Endodermal cell (in vitro differentiated cells): Measurements from ENCODE around the gene SORL1. TPM values are rescaled to one million over a fixed set of nuclear protein-coding genes. Genes with fewer than 3 reads are reported as not detected.

Experiments
- DNase-seq: peaks from one replicate; pipeline ENCODE4 v3.0.0-alpha.2; 2017
- H3K27ac ChIP-seq: 2 replicates; pipeline ENCODE4 v1.5.1; 2013; ENCODE audit warnings: mild to moderate bottlenecking, low read depth, low read length, moderate library complexity
- H3K27me3 ChIP-seq: 2 replicates; pipeline ENCODE4 v1.6.1; 2013; ENCODE audit warnings: mild to moderate bottlenecking, low read length, moderate library complexity; ENCODE audit not compliant: insufficient read depth, control insufficient read depth, poor library complexity, severe bottlenecking
- H3K36me3 ChIP-seq: 2 replicates; pipeline ENCODE4 v1.7.0; 2013; ENCODE audit warnings: mild to moderate bottlenecking, low read length, moderate library complexity; ENCODE audit not compliant: control insufficient read depth, insufficient read depth
- H3K4me1 ChIP-seq: one replicate; pipeline ENCODE4 v1.7.0; 2013; ENCODE audit warnings: low read length; ENCODE audit not compliant: control insufficient read depth, insufficient read depth
- H3K4me3 ChIP-seq: 2 replicates; pipeline ENCODE4 v1.5.1; 2013; ENCODE audit warnings: mild to moderate bottlenecking, low read length, moderate library complexity
- H3K9ac ChIP-seq: 2 replicates; pipeline ENCODE4 v1.6.1; 2013; ENCODE audit warnings: mild to moderate bottlenecking, low read length, moderate library complexity; ENCODE audit not compliant: poor library complexity, severe bottlenecking; ENCODE audit errors: extremely low read depth
- H3K9me3 ChIP-seq: 2 replicates; pipeline ENCODE4 v1.6.1; 2013; ENCODE audit warnings: mild to moderate bottlenecking, low read length, moderate library complexity; ENCODE audit not compliant: control insufficient read depth
- H3K27ac Mint-ChIP-seq: 2 replicates; pipeline ENCODE4 v1.8.0; 2020; ENCODE audit warnings: mixed read lengths
- H3K27me3 Mint-ChIP-seq: 2 replicates; pipeline ENCODE4 v1.8.0; 2021; ENCODE audit warnings: mild to moderate bottlenecking, mixed read lengths; ENCODE audit not compliant: insufficient read depth
- H3K36me3 Mint-ChIP-seq: 2 replicates; pipeline ENCODE4 v1.8.0; 2020; ENCODE audit warnings: low read depth, mixed read lengths
- H3K4me1 Mint-ChIP-seq: 2 replicates; pipeline ENCODE4 v1.8.0; 2020; ENCODE audit warnings: mixed read lengths
- H3K4me3 Mint-ChIP-seq: 2 replicates; pipeline ENCODE4 v1.8.0; 2020; ENCODE audit warnings: mild to moderate bottlenecking, moderate library complexity, mixed read lengths
- H3K9me3 Mint-ChIP-seq: 2 replicates; pipeline ENCODE4 v1.8.0; 2020; ENCODE audit warnings: mild to moderate bottlenecking, mixed read lengths
- CTCF ChIP-seq: fragments of 200-600 bp; sonication (generic); conservative IDR thresholded peaks from 2 replicates; pipeline ENCODE4 v1.5.0; 2021; ENCODE audit warnings: antibody characterized with exemption, mild to moderate bottlenecking
- WGBS, 2 experiments: methylation state at CpG; one replicate each; pipeline versions ENCODE4 v1.1.5 to v1.1.7; 2013; ENCODE audit warnings: missing lambda C conversion rate in 2 of 2, mixed read lengths in 1 of 2; ENCODE audit not compliant: insufficient coverage in 1 of 2, insufficient read length in 1 of 2; 5-methylcytosine and 5-hydroxymethylcytosine counted together
- total RNA-seq, 2 donors: library from RNA; stranded (reverse); fragmentation: NEBNext Ultra II Directional in 1 of 2; extraction: Animal tissue kit (Norgen Biotek cat#: 25700) in 1 of 2; gene quantifications; 2 replicates in 1 of 2; 3 replicates in 1 of 2; pipeline ENCODE4 v1.2.1, GENCODE V29; 2021

SORL1 gene
- total RNA-seq, 2 donors from 2014 or later = 56.4 to 57.5 TPM

- Histone ChIP-seq H3K4me1 (no peaks in the 10 kb centered on the region), H3K9ac (no peak overlapping the region), H3K27me3 (no peaks in the 10 kb centered on the region), H3K9me3 (no peaks in the 10 kb centered on the region), H3K36me3 (no peaks in the 10 kb centered on the region), H3K4me3 (no peak overlapping the region), H3K27ac (no peak overlapping the region)
- WGBS, 2 experiments = 91 to 94% methylated on average over 4 of the region's 4 CpGs
- Mint-ChIP-seq H3K36me3 (no peaks in the 10 kb centered on the region), H3K9me3 (peaks cover 2% of the 10 kb centered on the region), H3K4me3 (no peak overlapping the region), H3K27ac (no peak overlapping the region), H3K27me3 (peaks cover 10% of the 10 kb centered on the region), H3K4me1 (peaks cover 3% of the 10 kb centered on the region)
- DNase-seq = no peak
- no peak for TF ChIP-seq CTCF
Observed at GRCh38 chr11:121419836-121420235, 32.3 kb upstream of the SORL1 start.

- whole genome bisulfite sequencing, 2 experiments = 95 to 100% methylated on average over 2 of the region's 2 CpGs
- peaks cover 12% of the 10 kb centered on the region for H3K27me3 Mint-ChIP-seq
- Histone ChIP-seq H3K4me1 (no peaks in the 10 kb centered on the region), H3K4me3 (no peak overlapping the region), H3K36me3 (no peaks in the 10 kb centered on the region), H3K9ac (no peak overlapping the region), H3K27me3 (no peaks in the 10 kb centered on the region), H3K27ac (no peak overlapping the region), H3K9me3 (no peaks in the 10 kb centered on the region)
- H3K4me3 Mint-ChIP-seq = no peak overlapping the region
- DNase-seq = no peak
- TF ChIP-seq CTCF = no peak
- H3K36me3 Mint-ChIP-seq = no peaks in the 10 kb centered on the region
- no peak overlapping the region for H3K27ac Mint-ChIP-seq
- H3K9me3 Mint-ChIP-seq = peaks cover 3% of the 10 kb centered on the region
- peaks cover 3% of the 10 kb centered on the region for H3K4me1 Mint-ChIP-seq
Observed at GRCh38 chr11:121420398-121420797, 31.7 kb upstream of the SORL1 start.

DNA sequence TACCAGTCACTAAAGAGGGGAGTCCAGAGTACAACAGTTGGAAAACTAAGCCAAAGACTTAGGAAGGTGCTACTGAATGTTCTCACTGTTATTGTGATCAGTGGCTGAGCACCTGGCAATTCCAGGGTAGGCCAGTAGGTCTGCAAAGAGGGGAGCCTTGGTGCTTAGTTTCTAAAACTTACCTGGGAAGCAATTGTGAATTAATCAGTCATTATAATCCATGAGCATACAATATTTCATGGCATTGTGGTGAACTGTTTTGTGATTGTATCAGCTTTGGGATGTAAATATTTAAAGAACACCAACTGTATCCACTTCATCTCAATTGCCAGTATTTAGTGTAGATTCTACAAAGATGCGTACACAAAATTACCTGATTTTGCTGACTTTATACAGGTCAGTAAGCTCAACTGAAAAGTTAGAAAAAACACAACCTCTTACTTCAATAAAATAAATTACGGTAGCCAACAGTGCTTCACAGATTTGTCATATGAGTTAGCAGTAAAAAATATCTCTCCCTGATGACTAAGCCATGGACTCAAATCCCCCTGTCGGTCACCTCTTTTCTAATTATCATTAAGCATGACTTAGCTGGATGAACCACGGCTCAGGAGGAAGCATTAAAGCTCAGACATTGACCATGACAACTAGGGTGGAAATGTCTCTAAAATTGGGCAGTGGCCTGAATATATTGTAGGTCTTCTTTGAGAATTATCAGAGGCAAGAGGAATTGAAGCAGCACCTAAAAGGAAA, 30.8 kb upstream of the SORL1 start:
- Histone ChIP-seq H3K4me1 (peaks cover 4% of the 10 kb centered on the region), H3K9me3 (no peaks in the 10 kb centered on the region), H3K27me3 (no peaks in the 10 kb centered on the region), H3K27ac (no peak overlapping the region), H3K36me3 (no peaks in the 10 kb centered on the region), H3K9ac (no peak overlapping the region), H3K4me3 (no peak overlapping the region)
- TF ChIP-seq CTCF = peak; percentile 63
- H3K27ac Mint-ChIP-seq = no peak overlapping the region
- WGBS, 2 experiments = 91 to 93% methylated on average over 3 to 4 of the region's 4 CpGs
- H3K27me3 Mint-ChIP-seq = peaks cover 12% of the 10 kb centered on the region
- peaks cover 3% of the 10 kb centered on the region for H3K9me3 Mint-ChIP-seq
- peaks cover 10% of the 10 kb centered on the region for H3K4me1 Mint-ChIP-seq
- no peaks in the 10 kb centered on the region for H3K36me3 Mint-ChIP-seq
- H3K4me3 Mint-ChIP-seq = no peak overlapping the region
- no peak for DNase-seq
